ENCODE measurements around the gene CCNB3. TPM values are rescaled to one million over a fixed set of nuclear protein-coding genes. Genes with fewer than 3 reads are reported as not detected.

The CCNB3 gene
- polyA plus RNA-seq, 1 of the 3 experiments (the other 2 are of a cell fraction) = 1.8 TPM

DNA sequence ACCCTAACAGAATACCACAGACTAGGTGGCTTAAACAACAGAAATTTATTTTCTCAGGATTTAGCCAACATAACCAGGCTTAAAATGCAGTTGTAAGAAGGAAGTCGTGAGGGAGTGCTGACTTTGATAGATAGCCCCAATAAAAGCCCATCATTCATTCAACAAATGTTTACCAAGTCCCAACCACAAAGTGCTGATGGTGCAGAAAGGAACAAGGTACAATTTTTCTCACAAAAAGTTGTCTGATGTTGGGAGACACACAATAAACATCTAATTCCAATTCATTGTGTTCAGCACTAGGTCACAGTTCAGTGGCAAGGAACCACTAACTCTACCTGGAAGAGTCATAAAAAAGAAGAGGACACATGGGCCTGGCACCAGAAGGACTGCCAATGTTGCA lies 46.0 kb upstream of the CCNB3 start:
- Histone ChIP-seq H3K4me1 (ENCODE audit: control insufficient read depth in 1 of 2, insufficient read depth in 2 of 2, low read depth in 1 of 2, low read length in 1 of 2) (no peaks in the 10 kb centered on the region), H3K4me3 (ENCODE audit: low read depth in 2 of 2, low read length in 1 of 2) (no peak overlapping the region), H2AFZ (ENCODE audit: low read depth) (no peak overlapping the region), H3K9me3 (no peaks in the 10 kb centered on the region), H3K27me3 (ENCODE audit: insufficient read depth) (no peaks in the 10 kb centered on the region; the same call in 1 of the 2 replicates), H4K20me1 (ENCODE audit: insufficient read depth) (no peaks in the 10 kb centered on the region), H3K27ac (ENCODE audit: low read depth in 2 of 2, low read length in 1 of 2) (no peak overlapping the region), H3K9ac (no peak overlapping the region), H3F3A (replicated peaks; ENCODE audit: insufficient read depth) (no peaks in the 10 kb centered on the region), H3K9me2 (no peaks in the 10 kb centered on the region), H3K79me2 (ENCODE audit: insufficient read depth) (no peaks in the 10 kb centered on the region), H3K36me3 (replicated peaks in 1 of 2; ENCODE audit: control insufficient read depth in 1 of 2, insufficient read depth in 2 of 2, low read length in 1 of 2) (no peaks in the 10 kb centered on the region), H3K4me2 (no peak overlapping the region)
- 12% methylated on average over 1 of the region's 1 CpG for WGBS (ENCODE audit: low lambda C conversion rate)
- ChIA-PET CTCF (no interaction called here), POLR2A (no interaction called here)
- TF ChIP-seq, protein P1, sequence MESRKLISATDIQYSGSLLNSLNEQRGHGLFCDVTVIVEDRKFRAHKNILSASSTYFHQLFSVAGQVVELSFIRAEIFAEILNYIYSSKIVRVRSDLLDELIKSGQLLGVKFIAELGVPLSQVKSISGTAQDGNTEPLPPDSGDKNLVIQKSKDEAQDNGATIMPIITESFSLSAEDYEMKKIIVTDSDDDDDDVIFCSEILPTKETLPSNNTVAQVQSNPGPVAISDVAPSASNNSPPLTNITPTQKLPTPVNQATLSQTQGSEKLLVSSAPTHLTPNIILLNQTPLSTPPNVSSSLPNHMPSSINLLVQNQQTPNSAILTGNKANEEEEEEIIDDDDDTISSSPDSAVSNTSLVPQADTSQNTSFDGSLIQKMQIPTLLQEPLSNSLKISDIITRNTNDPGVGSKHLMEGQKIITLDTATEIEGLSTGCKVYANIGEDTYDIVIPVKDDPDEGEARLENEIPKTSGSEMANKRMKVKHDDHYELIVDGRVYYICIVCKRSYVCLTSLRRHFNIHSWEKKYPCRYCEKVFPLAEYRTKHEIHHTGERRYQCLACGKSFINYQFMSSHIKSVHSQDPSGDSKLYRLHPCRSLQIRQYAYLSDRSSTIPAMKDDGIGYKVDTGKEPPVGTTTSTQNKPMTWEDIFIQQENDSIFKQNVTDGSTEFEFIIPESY (IDR thresholded peaks at IDR 0.05; ENCODE audit: borderline replicate concordance, low read depth) = no peak
- no peak for TF ChIP-seq NRF1 (IDR thresholded peaks at IDR 0.05; ENCODE audit: low read depth, low read length)
- TF ChIP-seq FOXM1 (IDR thresholded peaks at IDR 0.05; ENCODE audit: low read depth) = no peak
- no peak for TF ChIP-seq SMC3 (IDR thresholded peaks at IDR 0.05; ENCODE audit: low read depth, low read length)
- TF ChIP-seq, protein P2, sequence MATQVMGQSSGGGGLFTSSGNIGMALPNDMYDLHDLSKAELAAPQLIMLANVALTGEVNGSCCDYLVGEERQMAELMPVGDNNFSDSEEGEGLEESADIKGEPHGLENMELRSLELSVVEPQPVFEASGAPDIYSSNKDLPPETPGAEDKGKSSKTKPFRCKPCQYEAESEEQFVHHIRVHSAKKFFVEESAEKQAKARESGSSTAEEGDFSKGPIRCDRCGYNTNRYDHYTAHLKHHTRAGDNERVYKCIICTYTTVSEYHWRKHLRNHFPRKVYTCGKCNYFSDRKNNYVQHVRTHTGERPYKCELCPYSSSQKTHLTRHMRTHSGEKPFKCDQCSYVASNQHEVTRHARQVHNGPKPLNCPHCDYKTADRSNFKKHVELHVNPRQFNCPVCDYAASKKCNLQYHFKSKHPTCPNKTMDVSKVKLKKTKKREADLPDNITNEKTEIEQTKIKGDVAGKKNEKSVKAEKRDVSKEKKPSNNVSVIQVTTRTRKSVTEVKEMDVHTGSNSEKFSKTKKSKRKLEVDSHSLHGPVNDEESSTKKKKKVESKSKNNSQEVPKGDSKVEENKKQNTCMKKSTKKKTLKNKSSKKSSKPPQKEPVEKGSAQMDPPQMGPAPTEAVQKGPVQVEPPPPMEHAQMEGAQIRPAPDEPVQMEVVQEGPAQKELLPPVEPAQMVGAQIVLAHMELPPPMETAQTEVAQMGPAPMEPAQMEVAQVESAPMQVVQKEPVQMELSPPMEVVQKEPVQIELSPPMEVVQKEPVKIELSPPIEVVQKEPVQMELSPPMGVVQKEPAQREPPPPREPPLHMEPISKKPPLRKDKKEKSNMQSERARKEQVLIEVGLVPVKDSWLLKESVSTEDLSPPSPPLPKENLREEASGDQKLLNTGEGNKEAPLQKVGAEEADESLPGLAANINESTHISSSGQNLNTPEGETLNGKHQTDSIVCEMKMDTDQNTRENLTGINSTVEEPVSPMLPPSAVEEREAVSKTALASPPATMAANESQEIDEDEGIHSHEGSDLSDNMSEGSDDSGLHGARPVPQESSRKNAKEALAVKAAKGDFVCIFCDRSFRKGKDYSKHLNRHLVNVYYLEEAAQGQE (IDR thresholded peaks at IDR 0.05; ENCODE audit: low read depth, low read length) = no peak
- TF ChIP-seq MXI1 (IDR thresholded peaks at IDR 0.05; ENCODE audit: low read depth, low read length) = no peak
- no peak for TF ChIP-seq EZH2phosphoT487 (IDR thresholded peaks at IDR 0.05; ENCODE audit: borderline replicate concordance, low read depth)
- TF ChIP-seq RCOR1 (IDR thresholded peaks at IDR 0.05; ENCODE audit: low read length) = no peak
- no peak for TF ChIP-seq GATA2 (CRISPR knock-in tag; IDR thresholded peaks at IDR 0.05)
- TF ChIP-seq, protein P3, sequence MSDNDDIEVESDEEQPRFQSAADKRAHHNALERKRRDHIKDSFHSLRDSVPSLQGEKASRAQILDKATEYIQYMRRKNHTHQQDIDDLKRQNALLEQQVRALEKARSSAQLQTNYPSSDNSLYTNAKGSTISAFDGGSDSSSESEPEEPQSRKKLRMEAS (IDR thresholded peaks at IDR 0.05; ENCODE audit: low read depth) = no peak
- no peak for TF ChIP-seq NFIC (IDR thresholded peaks at IDR 0.05; ENCODE audit: borderline replicate concordance)
- TF ChIP-seq MEF2A (IDR thresholded peaks at IDR 0.05; ENCODE audit: borderline replicate concordance, low read depth) = no peak
- TF ChIP-seq, protein P4, sequence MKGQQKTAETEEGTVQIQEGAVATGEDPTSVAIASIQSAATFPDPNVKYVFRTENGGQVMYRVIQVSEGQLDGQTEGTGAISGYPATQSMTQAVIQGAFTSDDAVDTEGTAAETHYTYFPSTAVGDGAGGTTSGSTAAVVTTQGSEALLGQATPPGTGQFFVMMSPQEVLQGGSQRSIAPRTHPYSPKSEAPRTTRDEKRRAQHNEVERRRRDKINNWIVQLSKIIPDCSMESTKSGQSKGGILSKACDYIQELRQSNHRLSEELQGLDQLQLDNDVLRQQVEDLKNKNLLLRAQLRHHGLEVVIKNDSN (IDR thresholded peaks at IDR 0.05; ENCODE audit: borderline replicate concordance, low read depth) = no peak
- TF ChIP-seq, protein P5, sequence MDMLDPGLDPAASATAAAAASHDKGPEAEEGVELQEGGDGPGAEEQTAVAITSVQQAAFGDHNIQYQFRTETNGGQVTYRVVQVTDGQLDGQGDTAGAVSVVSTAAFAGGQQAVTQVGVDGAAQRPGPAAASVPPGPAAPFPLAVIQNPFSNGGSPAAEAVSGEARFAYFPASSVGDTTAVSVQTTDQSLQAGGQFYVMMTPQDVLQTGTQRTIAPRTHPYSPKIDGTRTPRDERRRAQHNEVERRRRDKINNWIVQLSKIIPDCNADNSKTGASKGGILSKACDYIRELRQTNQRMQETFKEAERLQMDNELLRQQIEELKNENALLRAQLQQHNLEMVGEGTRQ (IDR thresholded peaks at IDR 0.05; ENCODE audit: borderline replicate concordance, low read depth, low read length) = no peak
- TF ChIP-seq, protein P6, sequence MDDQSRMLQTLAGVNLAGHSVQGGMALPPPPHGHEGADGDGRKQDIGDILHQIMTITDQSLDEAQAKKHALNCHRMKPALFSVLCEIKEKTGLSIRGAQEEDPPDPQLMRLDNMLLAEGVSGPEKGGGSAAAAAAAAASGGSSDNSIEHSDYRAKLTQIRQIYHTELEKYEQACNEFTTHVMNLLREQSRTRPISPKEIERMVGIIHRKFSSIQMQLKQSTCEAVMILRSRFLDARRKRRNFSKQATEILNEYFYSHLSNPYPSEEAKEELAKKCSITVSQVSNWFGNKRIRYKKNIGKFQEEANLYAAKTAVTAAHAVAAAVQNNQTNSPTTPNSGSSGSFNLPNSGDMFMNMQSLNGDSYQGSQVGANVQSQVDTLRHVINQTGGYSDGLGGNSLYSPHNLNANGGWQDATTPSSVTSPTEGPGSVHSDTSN (IDR thresholded peaks at IDR 0.05) = no peak
- no peak for TF ChIP-seq GABPA (IDR thresholded peaks at IDR 0.05; ENCODE audit: low read depth)
- no peak for TF ChIP-seq JUND (IDR thresholded peaks at IDR 0.05)
- TF ChIP-seq, protein P7, sequence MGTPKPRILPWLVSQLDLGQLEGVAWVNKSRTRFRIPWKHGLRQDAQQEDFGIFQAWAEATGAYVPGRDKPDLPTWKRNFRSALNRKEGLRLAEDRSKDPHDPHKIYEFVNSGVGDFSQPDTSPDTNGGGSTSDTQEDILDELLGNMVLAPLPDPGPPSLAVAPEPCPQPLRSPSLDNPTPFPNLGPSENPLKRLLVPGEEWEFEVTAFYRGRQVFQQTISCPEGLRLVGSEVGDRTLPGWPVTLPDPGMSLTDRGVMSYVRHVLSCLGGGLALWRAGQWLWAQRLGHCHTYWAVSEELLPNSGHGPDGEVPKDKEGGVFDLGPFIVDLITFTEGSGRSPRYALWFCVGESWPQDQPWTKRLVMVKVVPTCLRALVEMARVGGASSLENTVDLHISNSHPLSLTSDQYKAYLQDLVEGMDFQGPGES (IDR thresholded peaks at IDR 0.05; ENCODE audit: low read depth, low read length) = no peak
- no peak for TF ChIP-seq TEAD4 (IDR thresholded peaks at IDR 0.05; ENCODE audit: borderline replicate concordance, insufficient read depth)
- no peak for TF ChIP-seq POLR2AphosphoS5 (IDR thresholded peaks at IDR 0.05; ENCODE audit: low read depth, low read length)
- no peak for DNase-seq

Measured in SK-N-SH (cell line).